HUES48 (cell line): Measurements from ENCODE around the gene RFPL2.
A peak's percentile ranks its signal among the peaks of the same experiment; 100 is the strongest.
"Not testable (repeated sequence)": the region's sequence is repeated elsewhere in the genome, so short reads cannot be mapped to it uniquely, and the experiment has no call there.

Experiments used
- H3K27ac ChIP-seq: one replicate; pipeline ENCODE4 v1.7.0; 2013; ENCODE audit warnings: low read depth, low read length, inconsistent platforms
- H3K27me3 ChIP-seq: 2 replicates; pipeline ENCODE4 v1.6.1; 2013; ENCODE audit warnings: mild to moderate bottlenecking, low read length; ENCODE audit not compliant: control insufficient read depth, insufficient read depth
- H3K36me3 ChIP-seq: 2 replicates; pipeline ENCODE4 v1.6.1; 2013; ENCODE audit warnings: low read length; ENCODE audit not compliant: control insufficient read depth, insufficient read depth
- H3K4me1 ChIP-seq: 2 replicates; pipeline ENCODE4 v1.6.1; 2013; ENCODE audit warnings: mild to moderate bottlenecking, low read length; ENCODE audit not compliant: control insufficient read depth, insufficient read depth
- H3K4me3 ChIP-seq: 2 replicates; pipeline ENCODE4 v1.5.1; 2013; ENCODE audit warnings: mild to moderate bottlenecking, low read depth, low read length
- H3K9ac ChIP-seq: 2 replicates; pipeline ENCODE4 v1.6.1; 2013; ENCODE audit warnings: mild to moderate bottlenecking, low read depth, low read length, moderate library complexity
- H3K9me3 ChIP-seq: 2 replicates; pipeline ENCODE4 v1.6.1; 2013; ENCODE audit warnings: low read length; ENCODE audit not compliant: control insufficient read depth, insufficient read depth

The RFPL2 gene

GRCh38 chr22:32193346-32193745, 11.5 kb downstream of the RFPL2 start:
- not testable (repeated sequence) for H3K9me3 ChIP-seq, H3K27me3 ChIP-seq, H3K9ac ChIP-seq, H3K27ac ChIP-seq, H3K4me3 ChIP-seq, H3K4me1 ChIP-seq, H3K36me3 ChIP-seq

- not testable (repeated sequence) for H3K9ac ChIP-seq, H3K36me3 ChIP-seq, H3K9me3 ChIP-seq, H3K4me1 ChIP-seq, H3K27ac ChIP-seq, H3K4me3 ChIP-seq, H3K27me3 ChIP-seq
Measured at GRCh38 chr22:32191021-32191420, 13.9 kb downstream of the RFPL2 start.

DNA sequence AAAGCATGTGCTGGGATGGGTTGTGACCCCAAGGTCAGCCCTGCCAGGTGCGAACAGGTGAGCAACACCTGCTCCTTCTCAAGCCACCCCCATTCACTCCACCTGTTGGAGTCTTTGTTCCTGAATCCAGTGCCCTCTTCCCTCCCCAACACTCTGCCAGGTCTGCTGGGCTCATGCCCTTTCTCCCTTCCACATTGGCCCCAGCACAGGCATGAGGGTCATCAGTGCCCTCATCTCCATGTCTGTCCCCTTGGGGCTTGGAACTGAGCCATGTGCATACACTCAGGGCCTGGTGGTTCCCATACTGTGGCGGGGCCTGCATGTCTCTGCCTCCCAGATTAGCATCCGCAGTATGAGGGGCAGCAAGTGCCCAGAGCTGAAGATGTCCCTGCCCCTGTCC, 19.1 kb downstream of the RFPL2 start:
- Histone ChIP-seq H3K9ac (no peak overlapping the region), H3K36me3 (no peaks in the 10 kb centered on the region), H3K4me3 (no peak overlapping the region), H3K4me1 (no peaks in the 10 kb centered on the region), H3K27me3 (no peaks in the 10 kb centered on the region; the same call in 1 of the 2 replicates), H3K9me3 (no peaks in the 10 kb centered on the region), H3K27ac (no peak overlapping the region)

DNA sequence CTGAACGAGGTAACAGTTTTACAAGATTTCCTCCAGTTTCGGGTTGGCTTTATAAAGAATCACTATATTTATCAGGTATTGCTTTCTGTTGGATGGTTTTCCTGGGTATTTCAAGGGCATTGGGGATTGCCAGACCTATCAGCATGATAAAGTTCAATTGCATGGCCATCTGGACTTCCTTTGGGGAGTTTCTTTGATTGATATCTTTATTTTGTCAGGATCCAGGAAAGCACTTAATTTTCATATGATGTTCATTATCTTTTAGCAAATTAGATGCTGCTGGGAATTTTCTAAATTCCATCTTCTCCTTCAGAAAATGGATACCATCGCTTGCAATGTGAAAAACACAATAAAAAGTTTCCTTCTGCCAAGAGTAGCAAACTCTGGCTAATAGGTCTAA, 21.2 kb downstream of the RFPL2 start:
- Histone ChIP-seq H3K27me3 (peaks cover 7% of the 10 kb centered on the region; the same call in 1 of the 2 replicates), H3K9ac (no peak overlapping the region), H3K4me3 (no peak overlapping the region), H3K36me3 (no peaks in the 10 kb centered on the region), H3K27ac (no peak overlapping the region), H3K9me3 (no peaks in the 10 kb centered on the region), H3K4me1 (no peaks in the 10 kb centered on the region)

- Histone ChIP-seq H3K27me3 (peaks cover 11% of the 10 kb centered on the region), H3K27ac (no peak overlapping the region), H3K4me1 (no peaks in the 10 kb centered on the region), H3K36me3 (no peaks in the 10 kb centered on the region), H3K4me3 (no peak overlapping the region), H3K9me3 (no peaks in the 10 kb centered on the region), H3K9ac (no peak overlapping the region)
Measured at GRCh38 chr22:32181043-32181442, 23.8 kb downstream of the RFPL2 start.

DNA sequence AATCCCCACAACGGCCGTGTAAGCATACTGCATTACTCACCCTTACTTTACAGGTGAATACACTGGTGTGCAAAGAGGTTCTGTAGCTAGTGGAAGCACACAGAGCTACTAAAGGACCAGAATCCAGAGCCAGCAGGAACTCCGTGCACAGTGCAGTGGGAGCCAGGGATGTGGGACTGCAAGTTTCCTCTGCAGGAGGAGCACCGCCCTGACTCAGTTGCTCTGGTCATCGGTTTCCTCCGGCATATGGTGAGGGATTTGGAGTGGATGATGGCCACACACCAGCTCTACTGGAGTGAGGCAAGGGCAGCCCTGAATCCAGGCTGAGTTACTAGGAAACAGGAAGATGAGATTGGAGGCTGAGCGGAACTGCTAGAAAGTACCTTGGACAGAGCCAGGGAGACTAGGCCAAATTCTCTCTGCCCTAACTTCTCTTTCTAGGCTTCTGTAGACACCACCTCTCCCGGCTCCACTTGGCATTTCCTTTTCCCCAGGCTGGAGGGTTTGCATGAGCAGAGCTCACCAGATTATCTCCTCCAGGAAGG, 27.6 kb downstream of the RFPL2 start:
- H3K9me3 ChIP-seq: no peaks in the 10 kb centered on the region
- H3K9ac ChIP-seq: no peak overlapping the region
- H3K27ac ChIP-seq: no peak overlapping the region
- H3K4me3 ChIP-seq: no peak overlapping the region
- peaks cover 29% of the 10 kb centered on the region for H3K27me3 ChIP-seq
- no peaks in the 10 kb centered on the region for H3K36me3 ChIP-seq
- 0 out of 2 replicates have a peak, but pooled peaks cover 3% of the 10 kb centered on the region for H3K4me1 ChIP-seq

GRCh38 chr22:32175683-32176644, 28.9 kb downstream of the RFPL2 start:
- peak overlapping the region; percentile 57 for H3K4me3 ChIP-seq
- H3K27ac ChIP-seq: no peak overlapping the region
- no peaks in the 10 kb centered on the region for H3K9me3 ChIP-seq
- 0 out of 2 replicates have a peak, but pooled peaks cover 3% of the 10 kb centered on the region for H3K4me1 ChIP-seq
- H3K27me3 ChIP-seq: peaks cover 29% of the 10 kb centered on the region
- no peak overlapping the region for H3K9ac ChIP-seq
- H3K36me3 ChIP-seq: no peaks in the 10 kb centered on the region

DNA sequence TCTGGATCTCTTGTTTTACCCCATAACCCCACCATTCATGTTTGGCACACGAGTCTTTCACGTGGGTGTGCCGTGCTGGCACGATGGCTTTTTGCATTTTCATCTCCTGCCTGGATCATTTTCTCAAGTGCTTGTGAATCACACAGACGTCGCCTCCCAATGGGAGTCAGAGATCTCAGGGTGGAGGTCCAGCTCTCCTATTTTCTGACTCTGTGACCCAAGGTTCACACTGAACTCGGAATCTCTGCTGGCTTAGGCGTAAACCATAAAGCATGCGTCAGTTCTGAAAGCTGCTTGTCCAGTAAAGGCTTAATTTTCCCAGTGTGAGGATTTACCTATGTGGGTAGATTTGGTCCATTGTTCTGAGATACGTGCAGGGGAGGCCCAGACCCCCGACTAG, 29.8 kb downstream of the RFPL2 start:
- H3K27me3 ChIP-seq: peaks cover 29% of the 10 kb centered on the region
- H3K4me3 ChIP-seq: no peak overlapping the region

DNA sequence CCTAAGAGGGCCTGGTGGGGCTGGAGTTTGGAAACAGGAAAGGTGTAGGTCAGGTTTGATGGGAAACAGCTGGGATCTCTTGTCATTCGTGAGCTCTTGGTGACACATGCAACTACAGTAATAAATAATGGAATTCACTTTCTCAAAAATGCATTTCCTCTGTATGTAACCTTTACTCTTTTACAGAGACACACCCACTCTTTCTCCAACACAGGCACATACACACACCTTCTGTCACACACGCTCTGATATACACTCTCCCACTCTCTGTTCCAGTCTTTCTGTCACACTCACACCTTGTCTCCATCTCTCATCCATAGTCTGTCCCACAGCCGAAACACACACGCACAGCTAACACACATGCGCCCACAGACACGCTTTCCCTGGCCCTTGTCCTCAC, 39.2 kb downstream of the RFPL2 start:
- H3K27me3 ChIP-seq: no peaks in the 10 kb centered on the region
- H3K9me3 ChIP-seq: no peaks in the 10 kb centered on the region
- no peak overlapping the region for H3K9ac ChIP-seq
- no peak overlapping the region for H3K4me3 ChIP-seq
- H3K27ac ChIP-seq: no peak overlapping the region
- no peaks in the 10 kb centered on the region for H3K36me3 ChIP-seq
- peaks cover 3% of the 10 kb centered on the region; the same call in 1 of the 2 replicates for H3K4me1 ChIP-seq

More for the DNA sequence above, 29.8 kb downstream of the RFPL2 start:
- 0 out of 2 replicates have a peak, but pooled peaks cover 3% of the 10 kb centered on the region for H3K4me1 ChIP-seq
- no peak overlapping the region for H3K9ac ChIP-seq
- no peaks in the 10 kb centered on the region for H3K9me3 ChIP-seq
- no peaks in the 10 kb centered on the region for H3K36me3 ChIP-seq
- no peak overlapping the region for H3K27ac ChIP-seq

GRCh38 chr22:32164075-32164860, 40.6 kb downstream of the RFPL2 start:
- Histone ChIP-seq H3K4me3 (no peak overlapping the region), H3K27me3 (no peaks in the 10 kb centered on the region), H3K9me3 (no peaks in the 10 kb centered on the region), H3K36me3 (no peaks in the 10 kb centered on the region), H3K4me1 (peaks cover 3% of the 10 kb centered on the region; the same call in 1 of the 2 replicates), H3K27ac (no peak overlapping the region), H3K9ac (no peak overlapping the region)
